ENCODE results near the gene ABCA4. TPM values are rescaled to one million over a fixed set of nuclear protein-coding genes. Genes with fewer than 3 reads are reported as not detected.

ABCA4 gene
- total RNA-seq, 1 donor from 2014 or later = 1.3 TPM

GRCh38 chr1:94122201-94122970 is 1.4 kb upstream of the ABCA4 start:
- DNase-seq (ENCODE audit: low spot score) = no peak

GRCh38 chr1:94121411-94121821 is 468 bp upstream of the ABCA4 start:
- DNase-seq (ENCODE audit: low spot score) = no peak

- no peak for DNase-seq (ENCODE audit: low spot score)
Observed at GRCh38 chr1:94120570-94120901, 412 bp downstream of the ABCA4 start.

GRCh38 chr1:94119796-94120569 is 965 bp downstream of the ABCA4 start:
- peak; percentile 53 for DNase-seq (ENCODE audit: low spot score)

- peak; percentile 81 for DNase-seq (ENCODE audit: low spot score)
Observed at GRCh38 chr1:94119306-94119705, 1.6 kb downstream of the ABCA4 start.

- DNase-seq (ENCODE audit: low spot score) = peak; percentile 84
Observed at GRCh38 chr1:94118471-94118870, 2.5 kb downstream of the ABCA4 start.

- DNase-seq (ENCODE audit: low spot score) = peak; percentile 62
Observed at GRCh38 chr1:94118013-94118412, 2.9 kb downstream of the ABCA4 start.

GRCh38 chr1:94117259-94117851 is 3.6 kb downstream of the ABCA4 start:
- peak; percentile 68 for DNase-seq (ENCODE audit: low spot score)

- DNase-seq (ENCODE audit: low spot score) = no peak
Observed at GRCh38 chr1:94115900-94116436, 5.0 kb downstream of the ABCA4 start.

- no peak for DNase-seq (ENCODE audit: low spot score)
Observed at GRCh38 chr1:94115254-94115899, 5.6 kb downstream of the ABCA4 start.

GRCh38 chr1:94113589-94114226 is 7.2 kb downstream of the ABCA4 start:
- DNase-seq (ENCODE audit: low spot score) = no peak

- no peak for DNase-seq (ENCODE audit: low spot score)
Observed at GRCh38 chr1:94111879-94112278, 9.1 kb downstream of the ABCA4 start.

GRCh38 chr1:94110946-94111740 is 9.8 kb downstream of the ABCA4 start:
- DNase-seq (ENCODE audit: low spot score) = no peak

GRCh38 chr1:94110021-94110761 is 10.8 kb downstream of the ABCA4 start:
- peak; percentile 30 for DNase-seq (ENCODE audit: low spot score)

- DNase-seq (ENCODE audit: low spot score) = peak; percentile 82
Observed at GRCh38 chr1:94109478-94109877, 11.5 kb downstream of the ABCA4 start.

GRCh38 chr1:94107141-94107540 is 13.8 kb downstream of the ABCA4 start:
- peak; percentile 53 for DNase-seq (ENCODE audit: low spot score)

GRCh38 chr1:94106716-94107115 is 14.2 kb downstream of the ABCA4 start:
- peak; percentile 80 for DNase-seq (ENCODE audit: low spot score)

- DNase-seq (ENCODE audit: low spot score) = peak; percentile 77
Observed at GRCh38 chr1:94105957-94106529, 14.9 kb downstream of the ABCA4 start.

- DNase-seq (ENCODE audit: low spot score) = no peak
Observed at GRCh38 chr1:94105581-94105952, 15.4 kb downstream of the ABCA4 start.

All from mesenteric fat pad (tissue), 1 donor.